GM04503 (cell line): ENCODE measurements around the gene STXBP5.
"Not testable (repeated sequence)": the region's sequence is repeated elsewhere in the genome, so short reads cannot be mapped to it uniquely, and the experiment has no call there.

Experiments used
- DNase-seq: peaks from one replicate; pipeline ENCODE4 v3.0.0-alpha.2; 2012; ENCODE audit warnings: low read depth

The STXBP5 gene

DNA sequence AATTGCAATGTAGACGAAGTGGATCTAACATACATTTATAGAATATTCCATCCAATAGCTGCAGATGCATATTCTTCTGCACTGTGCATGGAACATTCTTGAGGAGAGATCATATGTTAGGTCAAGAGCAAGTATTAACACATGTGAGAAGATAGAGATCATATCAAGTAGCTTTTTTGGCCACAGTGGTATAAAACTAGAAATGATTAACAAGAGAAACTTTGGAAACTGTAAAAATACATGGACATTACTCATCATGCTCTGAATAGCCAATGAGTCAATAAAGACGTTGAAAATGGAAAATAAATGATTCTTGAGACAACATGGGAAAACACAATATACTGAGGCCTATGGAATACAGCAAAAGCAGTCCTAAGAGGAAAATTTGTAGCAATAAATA, 94.2 kb downstream of the STXBP5 start:
- no peak for DNase-seq

DNA sequence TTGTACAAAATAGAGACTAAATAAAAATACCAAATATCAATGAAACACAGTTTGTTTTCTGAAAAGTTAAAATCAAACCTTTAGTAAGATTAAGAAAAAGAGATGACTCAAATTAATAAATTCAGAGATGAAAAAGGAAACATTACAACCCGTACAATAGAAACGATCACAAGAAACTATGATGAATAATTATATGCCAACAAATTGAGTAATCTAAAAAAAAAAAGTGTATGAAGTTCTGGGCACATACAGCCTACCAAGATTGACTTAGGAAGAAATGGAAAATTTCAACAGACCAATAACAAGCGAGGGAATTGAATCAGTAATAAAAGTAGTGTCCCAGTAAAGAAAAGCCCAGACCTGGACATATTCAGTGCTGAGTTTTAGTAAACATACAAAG, 94.8 kb downstream of the STXBP5 start:
- DNase-seq = no peak

DNA sequence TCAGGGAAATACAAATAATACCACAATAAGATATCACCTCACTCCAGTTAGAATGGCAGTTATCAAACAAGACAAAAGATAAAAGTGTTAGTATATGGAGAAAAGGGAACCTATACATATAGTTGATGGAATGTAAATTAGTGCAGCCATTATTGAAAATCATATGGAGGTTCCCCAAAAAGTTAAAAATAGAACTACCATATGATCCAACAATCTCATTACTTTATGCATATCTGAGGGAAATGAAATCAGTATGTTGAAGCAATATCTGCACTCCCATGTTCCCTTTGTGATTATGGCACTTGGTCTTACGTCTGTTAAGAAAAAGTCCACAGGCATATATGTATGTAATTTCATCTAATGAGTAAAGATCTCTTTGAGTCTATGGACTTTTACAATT, 96.9 kb downstream of the STXBP5 start:
- DNase-seq = no peak

DNA sequence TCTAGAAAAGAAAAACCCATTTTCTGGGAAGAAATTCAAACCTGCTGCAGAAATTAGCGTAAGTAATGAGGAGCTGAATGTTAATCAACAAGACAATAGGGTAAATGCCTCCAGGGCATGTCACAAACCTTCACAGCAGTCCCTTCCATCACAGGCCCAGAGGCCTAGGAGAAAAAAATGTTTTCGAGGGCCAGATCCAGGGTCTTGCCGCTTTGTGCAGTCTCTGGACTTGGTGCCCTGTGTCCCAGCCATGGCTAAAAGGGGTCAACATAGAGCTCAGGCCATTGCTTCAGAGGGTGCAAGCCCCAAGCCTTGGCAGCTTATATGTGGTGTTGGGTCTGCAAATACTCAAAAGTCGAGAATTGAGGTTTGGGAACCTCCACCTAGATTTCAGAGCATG, 99.8 kb downstream of the STXBP5 start:
- DNase-seq = no peak

DNA sequence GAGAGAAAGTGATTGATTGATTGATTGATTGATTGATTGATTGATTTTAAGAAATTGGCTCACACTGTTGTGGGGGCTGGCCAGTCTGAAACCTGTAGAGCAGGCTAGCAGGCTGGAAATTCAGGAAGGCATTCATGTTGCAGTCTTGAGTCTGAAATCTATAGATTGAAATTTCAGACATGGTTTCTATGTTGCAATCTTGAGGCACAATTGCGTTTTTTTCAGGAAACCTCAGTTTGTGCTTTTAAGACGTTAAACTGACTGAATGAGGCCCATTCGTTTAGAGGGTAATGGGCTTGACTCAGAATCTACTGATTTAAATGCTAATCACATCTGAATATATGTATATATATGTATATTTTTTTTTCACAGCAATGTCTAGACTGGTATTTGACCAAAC, 106.3 kb downstream of the STXBP5 start:
- DNase-seq = no peak

DNA sequence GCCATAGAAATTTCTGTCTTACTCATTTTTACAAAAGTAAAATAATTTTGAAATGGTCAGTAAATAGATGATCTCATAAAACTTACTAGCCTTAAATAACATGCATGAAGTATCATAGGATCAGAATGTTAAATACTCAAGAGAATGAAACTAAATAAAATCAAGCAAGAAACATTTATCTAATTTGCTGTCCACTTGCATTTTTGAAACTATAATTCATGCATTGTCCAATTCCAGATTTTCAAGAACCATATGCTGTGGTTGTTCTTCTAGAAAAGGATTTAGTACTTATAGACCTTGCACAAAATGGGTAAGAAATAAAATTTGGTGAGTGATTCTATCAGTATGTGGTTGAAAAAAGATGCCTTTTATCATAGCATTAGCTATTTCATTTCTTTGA, 107.0 kb downstream of the STXBP5 start:
- peak; percentile 6 for DNase-seq

DNA sequence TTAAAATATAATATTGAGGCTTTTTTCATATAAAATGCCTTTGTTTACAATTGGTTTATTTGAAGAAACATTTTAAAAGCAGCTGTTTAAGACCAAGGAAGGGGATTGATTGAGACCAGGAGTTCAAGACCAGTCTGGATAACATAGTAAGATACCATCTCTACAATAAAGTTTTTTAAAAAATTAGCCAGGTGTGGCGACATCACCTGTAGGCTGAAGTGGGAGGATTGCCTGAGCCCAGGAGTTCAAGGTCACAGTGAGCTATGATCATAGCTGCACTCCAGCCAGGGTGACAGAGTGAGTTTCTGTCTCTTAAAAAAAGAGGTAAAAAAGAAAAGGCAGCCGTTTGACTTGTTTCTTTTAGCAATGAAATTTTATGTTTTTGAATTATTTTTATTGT, 117.0 kb downstream of the STXBP5 start:
- no peak for DNase-seq

DNA sequence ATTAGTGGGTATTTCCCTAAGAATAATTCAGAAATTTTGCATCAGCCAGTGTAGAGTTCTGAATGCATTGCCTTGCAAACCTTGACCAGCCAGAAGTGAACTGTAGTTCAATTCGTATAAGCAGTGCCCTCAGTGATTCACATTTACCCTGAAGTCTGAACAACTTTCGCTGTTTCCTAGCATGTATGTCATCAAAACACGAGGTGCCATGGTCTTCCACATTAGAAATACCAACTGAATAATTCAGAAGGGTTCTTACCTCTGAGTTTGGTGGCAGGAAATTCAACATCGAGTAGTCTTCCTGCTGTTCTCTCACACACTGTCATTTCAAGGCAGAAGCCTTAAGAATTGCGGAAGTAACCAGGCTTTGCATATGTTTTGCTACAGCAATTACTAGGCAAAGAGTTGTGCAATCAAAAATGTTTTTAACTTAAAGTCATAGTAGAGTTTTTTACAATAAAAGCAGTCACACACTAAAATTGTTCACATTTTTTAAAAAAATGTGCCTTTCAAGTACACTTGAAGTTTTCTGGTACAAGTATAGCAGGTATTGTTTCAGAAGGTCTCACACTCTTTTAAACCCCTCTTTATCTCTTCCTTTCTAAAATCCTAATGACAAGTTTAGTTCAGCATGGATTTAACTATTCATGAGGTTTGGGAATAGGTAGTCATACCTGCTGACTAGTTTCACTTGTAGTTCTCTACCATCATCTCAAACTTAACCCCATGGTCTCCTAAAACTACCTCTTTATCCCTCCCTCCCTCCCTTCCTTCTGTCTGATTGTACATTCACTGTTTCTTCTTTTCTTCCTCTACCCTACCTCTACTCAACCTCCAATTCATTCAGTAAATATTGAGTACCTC, 118.3 kb downstream of the STXBP5 start:
- peak; percentile 31 for DNase-seq

DNA sequence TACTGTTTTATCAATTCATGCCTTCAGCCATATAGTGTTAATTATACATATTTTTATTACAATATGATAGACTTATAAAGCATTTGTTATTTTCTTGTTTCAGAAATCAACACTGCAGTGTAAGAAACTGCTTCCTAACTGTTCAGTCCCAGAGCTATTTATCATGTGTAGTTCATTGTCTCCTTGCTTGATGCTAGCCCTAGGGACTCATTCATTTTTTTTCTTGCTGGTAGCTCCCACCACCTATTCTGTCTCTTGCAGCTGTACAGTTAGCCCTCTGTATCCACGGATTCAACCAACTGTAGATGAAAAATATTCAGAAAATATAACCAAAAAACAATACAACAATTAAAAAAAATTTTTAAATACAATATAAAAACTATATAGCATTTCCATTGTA, 121.3 kb downstream of the STXBP5 start:
- no peak for DNase-seq

DNA sequence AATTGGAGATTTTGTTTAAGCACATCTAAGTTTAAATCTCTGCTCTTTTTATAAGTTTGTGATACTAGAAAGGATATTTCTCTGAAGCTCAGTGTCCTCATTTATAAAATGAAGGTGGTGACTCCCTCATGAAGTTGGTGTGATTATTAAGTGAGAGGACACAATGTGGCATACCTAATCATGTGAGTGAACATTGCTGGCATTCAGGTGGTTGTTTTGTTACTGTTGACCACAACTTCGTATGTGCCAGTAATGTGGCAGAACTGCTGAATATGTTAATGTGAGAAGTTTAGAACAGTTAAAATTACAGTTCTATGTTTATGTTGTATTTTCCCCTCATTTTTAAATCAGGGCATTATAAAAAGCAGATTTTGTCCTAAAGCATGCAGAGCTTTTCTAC, 127.2 kb downstream of the STXBP5 start:
- DNase-seq = no peak

DNA sequence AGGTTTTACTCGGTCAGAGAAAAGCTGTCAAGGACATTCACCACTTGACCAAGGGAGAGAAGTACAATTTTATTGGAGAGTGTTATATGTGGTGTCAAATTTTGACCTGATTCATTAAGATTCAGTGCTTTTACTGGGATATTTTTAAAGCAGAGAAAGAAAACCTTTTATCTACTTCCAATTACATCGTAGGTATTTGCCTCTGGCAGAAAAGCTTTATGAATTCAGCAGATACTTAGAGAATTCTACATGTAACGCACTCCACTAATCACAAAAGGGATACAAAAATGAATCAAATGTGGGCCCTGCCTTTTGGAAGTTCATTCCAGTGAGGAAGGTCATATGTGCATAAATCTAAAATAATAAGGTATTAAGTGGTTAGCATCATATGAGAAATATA, 133.7 kb downstream of the STXBP5 start:
- no peak for DNase-seq

DNA sequence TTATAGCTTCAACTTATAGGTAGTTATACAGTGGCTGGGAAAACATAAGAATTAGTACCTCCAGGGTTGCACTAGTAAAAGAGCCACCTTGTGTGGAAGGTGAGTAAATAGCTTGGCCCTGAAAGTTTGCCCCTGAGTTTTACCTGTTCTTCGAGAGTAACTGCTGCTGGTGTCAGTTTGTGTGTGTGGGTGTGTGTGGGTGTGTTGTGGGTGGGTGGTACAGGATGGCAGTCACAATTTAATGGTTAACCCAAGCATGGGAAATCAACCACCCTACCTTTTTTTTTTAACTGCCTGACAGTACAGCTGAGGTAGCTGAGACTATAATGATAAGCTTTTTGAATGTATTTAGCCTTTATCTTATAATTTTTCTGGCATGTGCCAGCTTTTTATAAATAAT, 137.3 kb downstream of the STXBP5 start:
- DNase-seq = no peak

DNA sequence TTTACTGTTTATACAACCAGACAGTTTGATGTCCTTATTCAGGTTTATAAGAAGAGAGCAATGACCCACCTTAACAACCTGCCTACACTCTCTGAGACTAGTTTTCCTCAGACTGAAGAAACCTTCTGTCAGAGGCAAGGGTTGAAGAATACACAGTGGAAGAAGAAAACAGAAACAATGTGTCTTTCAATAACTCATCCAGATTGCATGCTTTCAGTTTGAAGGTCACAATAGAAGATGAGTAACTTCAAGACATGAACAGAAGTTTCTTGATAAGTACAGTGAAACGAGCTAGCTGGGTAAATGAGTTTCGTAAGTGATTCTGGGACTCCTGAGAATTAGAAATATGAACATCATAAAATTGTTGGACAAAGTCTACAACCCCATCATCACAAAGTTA, 141.7 kb downstream of the STXBP5 start:
- DNase-seq = no peak

DNA sequence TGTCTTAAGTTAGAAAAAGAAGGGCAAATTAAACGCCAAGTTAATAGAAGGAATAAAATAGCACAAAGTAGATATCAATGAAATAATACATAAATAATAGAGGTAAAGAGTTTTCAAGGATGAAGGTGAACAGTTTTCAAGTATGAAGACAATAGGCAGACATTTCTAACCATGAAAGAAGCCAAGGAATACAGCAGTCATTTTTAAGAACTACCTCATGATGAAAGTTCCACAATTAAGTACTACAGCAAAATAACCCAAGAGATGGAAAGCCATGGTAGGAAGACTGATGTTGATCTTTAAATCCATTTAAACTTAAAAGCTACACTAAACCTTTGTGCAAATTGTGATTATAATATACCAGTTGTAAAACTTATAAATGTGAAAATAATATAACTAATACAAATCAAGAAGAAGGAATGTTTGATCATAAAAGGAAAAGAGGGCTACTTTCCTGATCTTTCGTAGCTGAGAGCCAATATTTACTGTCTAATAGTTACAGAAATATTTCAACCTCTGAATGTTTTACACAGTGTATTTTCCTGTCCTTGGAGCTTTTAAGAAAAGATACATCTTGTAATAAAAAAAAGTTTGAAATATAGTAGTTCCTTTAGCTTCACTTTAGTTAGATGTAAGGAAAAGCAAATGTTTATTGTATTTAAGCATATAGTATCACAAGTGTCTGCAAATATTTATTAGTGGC, 143.1 kb downstream of the STXBP5 start:
- DNase-seq = no peak

DNA sequence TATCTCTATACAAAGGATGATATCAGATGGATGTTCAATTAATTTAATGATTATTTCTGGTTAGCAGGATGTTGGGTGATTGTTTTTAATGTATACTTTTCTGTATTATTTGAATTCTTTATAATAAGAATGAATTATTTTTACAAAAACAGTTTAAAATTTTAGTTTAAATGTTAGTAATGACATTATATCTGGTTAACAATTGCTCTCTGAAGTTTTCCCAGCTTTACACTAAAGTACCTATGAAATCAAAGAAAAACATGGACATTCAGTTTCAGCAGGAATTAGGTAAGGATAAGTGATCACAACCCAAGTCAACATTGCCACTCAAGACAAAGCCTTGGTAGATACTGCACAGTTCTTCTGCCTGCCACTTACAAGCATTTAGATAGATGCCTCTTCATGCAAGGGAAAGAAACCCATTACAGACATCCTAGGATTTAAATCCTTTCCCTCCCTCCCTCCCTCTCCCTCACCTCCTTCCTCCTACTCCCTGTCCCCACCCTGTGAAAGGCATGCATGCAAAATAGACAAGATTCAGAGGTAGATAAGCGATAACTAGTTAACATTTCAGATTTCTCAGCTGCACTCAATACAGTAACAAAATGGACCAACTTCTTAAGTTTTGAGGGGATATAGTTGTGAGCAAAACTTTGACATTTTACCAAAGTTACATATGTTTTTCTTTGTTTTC, 143.8 kb downstream of the STXBP5 start:
- no peak for DNase-seq

DNA sequence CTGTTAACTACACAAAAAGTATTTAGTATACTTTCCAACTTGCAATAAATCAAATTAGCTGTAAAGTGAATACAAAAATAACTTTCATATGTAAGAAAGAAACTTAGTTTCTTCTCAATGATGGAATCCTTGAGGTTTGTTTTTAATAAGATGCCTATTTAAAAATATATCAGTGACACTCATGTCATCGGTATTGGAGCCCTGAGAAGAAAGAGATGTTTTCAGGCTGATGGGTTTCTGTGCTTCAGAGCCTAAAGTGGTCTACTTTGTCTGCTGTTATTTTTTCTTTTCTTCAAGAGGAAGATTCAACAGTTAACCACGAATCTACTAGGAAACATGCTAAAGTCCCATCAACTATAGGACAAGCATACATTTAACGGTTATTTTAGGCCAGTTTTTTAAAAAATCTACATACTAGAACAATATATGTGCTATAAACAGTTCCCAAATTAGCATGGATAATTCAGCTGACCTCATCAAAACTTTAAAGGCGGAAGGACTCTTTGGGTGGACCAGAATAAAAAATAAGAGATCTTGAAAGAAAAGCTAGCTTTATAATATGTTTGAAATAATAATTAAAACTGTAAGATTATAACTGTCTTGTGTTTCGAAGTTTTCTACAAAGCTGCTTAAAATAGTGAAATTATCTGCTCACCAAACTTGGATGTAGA, 157.2 kb downstream of the STXBP5 start:
- DNase-seq = no peak

DNA sequence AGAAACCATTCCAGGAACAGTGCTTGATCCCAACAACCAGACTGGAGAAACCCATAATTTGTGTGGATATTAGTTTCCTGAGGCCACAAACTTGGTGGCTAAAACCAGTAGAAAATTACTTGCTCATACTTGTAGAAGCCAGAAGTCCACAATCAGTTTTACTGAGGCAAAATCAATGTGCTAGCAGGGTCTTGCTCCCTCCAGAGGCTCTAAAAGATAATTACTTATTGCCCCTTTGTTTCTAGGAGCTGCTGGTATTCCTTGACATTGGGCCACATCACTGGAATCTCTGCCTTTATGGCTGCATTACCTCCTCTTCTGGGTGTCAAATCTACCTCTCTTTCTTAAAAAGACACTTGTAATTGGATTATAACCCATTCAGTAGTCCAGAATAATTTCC, 162.1 kb downstream of the STXBP5 start:
- DNase-seq = no peak

DNA sequence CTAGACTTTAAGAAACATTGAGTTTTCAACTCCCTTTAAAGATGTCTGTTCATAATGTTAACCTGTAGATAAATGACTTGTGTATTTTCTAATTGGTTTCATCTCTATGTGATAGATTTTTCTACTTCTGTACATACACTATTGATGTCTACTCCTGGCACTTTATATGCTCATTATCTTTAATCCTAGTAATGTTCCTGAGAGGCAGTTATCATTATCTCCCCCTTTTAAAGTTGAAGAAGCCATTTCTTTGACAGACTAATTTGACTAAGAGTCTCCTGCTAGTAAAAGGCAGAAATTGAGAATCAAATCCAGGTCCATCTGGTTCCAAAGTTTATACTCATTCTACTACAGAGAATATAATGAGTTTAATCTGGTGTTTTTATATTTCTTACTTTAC, 167.1 kb downstream of the STXBP5 start:
- no peak for DNase-seq

DNA sequence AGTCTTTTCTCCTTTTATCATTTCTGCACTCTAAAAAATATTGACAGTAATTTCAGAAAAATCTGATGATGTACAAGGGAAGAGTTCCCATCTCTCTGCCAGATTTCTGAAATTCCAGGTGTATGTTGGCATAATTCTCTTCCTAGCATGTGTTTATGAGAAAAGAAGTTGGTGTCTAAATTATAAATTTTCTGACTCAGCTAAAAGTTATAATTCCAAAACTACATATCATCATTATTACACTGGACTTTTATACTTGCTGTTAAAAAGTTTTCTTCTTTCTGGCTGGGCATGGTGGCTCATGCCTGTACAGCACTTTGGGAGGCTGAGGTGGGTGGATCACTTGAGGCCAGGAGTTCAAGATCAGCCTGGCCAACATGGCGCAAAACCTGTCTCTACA, 168.6 kb downstream of the STXBP5 start:
- DNase-seq = no peak

DNA sequence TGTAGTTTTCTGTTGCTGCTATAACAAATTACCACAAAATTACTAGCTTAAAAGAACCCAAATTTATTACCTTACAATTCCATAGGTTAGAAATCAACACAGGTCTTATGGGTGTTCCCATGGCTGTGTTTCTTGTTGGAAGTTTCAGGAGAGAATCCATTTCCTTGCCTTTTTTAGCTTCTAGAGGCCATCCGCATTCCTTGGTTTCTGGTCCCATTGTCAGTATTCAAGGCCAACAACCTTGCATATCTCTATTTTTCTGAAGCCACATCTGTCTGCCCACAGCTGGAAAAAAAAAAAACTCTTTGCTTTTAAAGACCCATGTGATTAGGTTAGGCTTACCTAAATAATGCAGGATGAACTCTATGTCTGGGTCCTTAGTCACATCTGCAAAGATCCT, 174.6 kb downstream of the STXBP5 start:
- no peak for DNase-seq

DNA sequence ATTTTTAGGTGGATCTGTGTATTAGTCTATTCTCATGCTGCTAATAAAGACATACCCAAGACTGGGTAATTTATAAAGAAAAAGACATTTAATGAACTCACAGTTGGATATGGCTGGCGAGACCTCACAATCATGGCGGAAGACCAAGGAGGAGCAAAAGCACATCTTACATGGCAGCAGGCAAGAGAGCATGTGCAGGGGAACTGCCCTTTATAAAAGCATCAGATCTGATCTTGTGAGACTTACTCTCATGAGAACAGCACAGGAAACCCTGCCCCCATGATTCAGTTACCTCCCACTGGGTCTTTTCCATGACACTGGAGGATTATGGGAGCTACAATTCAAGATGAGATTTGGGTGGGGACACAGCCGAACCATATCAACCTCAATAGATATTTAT, 176.6 kb downstream of the STXBP5 start:
- DNase-seq = not testable (repeated sequence)

DNA sequence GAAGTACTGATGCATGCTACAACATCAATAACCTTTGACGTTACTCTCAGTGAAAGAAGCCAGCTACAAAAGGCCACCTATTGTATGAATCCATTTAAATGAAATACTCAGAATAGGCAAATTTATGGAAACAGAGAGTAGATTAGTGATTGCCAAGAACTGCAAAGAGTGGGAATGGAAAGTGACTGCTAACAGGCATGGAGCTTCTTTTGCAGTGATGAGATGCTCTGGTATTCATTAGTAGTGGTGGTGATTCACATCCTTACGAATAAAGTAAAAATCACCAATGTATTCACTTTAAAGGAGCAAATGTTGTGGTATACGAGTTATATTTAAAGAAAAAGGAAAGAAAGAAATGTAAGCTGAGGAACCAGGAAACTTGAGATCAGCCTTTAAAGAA, 177.5 kb downstream of the STXBP5 start:
- peak; percentile 16 for DNase-seq
